NOMO-1 treated with DMSO at 0.1 percent for 48 hours (cell line): ENCODE results near the gene ZNF646.
"Not testable (repeated sequence)": the region's sequence is repeated elsewhere in the genome, so short reads cannot be mapped to it uniquely, and the experiment has no call there.

ENCODE experiments used
- DNase-seq: peaks from one replicate; lab custom pipeline; 2025; ENCODE audit not compliant: unreplicated experiment; lab: John Stamatoyannopoulos, UW

The ZNF646 gene

GRCh38 chr16:31083081-31083480 lies 8.9 kb downstream of the ZNF646 start:
- no peak for DNase-seq

GRCh38 chr16:31083556-31083955 lies 9.3 kb downstream of the ZNF646 start:
- DNase-seq: no peak

GRCh38 chr16:31083981-31084380 lies 9.8 kb downstream of the ZNF646 start:
- no peak for DNase-seq

GRCh38 chr16:31084584-31085302 lies 10.5 kb downstream of the ZNF646 start:
- DNase-seq: no peak

GRCh38 chr16:31085411-31085810 lies 11.2 kb downstream of the ZNF646 start:
- no peak for DNase-seq

- DNase-seq: no peak
Measured at GRCh38 chr16:31085873-31086628, 11.8 kb downstream of the ZNF646 start.

GRCh38 chr16:31086629-31086906 lies 12.3 kb downstream of the ZNF646 start:
- DNase-seq: no peak

GRCh38 chr16:31087481-31087880 lies 13.3 kb downstream of the ZNF646 start:
- DNase-seq: no peak

- DNase-seq: no peak
Measured at GRCh38 chr16:31087971-31088370, 13.7 kb downstream of the ZNF646 start.

GRCh38 chr16:31088459-31089183 lies 14.4 kb downstream of the ZNF646 start, which contains the start of gene PRSS53:
Gene PRSS53, minus strand, starts transcription at chr16:31088943. Its CDS starts 134 bp downstream, at chr16:31088809.
- DNase-seq: no peak

GRCh38 chr16:31089199-31089598 lies 15.0 kb downstream of the ZNF646 start:
- DNase-seq: no peak

GRCh38 chr16:31090540-31090939 lies 16.3 kb downstream of the ZNF646 start:
- no peak for DNase-seq

- no peak for DNase-seq
Measured at GRCh38 chr16:31092330-31092729, 18.1 kb downstream of the ZNF646 start.

- DNase-seq: no peak
Measured at GRCh38 chr16:31093132-31093703, 19.0 kb downstream of the ZNF646 start.

GRCh38 chr16:31094088-31094423 lies 19.8 kb downstream of the ZNF646 start:
- no peak for DNase-seq

- DNase-seq: peak; percentile 98
Measured at GRCh38 chr16:31094424-31095120, 20.4 kb downstream of the ZNF646 start, which contains the start of gene VKORC1. Gene VKORC1, minus strand, starts transcription at chr16:31094797. Its CDS starts 68 bp downstream, at chr16:31094729.

GRCh38 chr16:31099860-31100638 lies 25.8 kb downstream of the ZNF646 start:
- no peak for DNase-seq

- DNase-seq: not testable (repeated sequence)
Measured at GRCh38 chr16:31100876-31101641, 26.8 kb downstream of the ZNF646 start.

GRCh38 chr16:31105677-31106213 lies 31.5 kb downstream of the ZNF646 start:
- DNase-seq: peak; percentile 79
